Ovary (tissue), 3 donors: ENCODE results near the gene COL13A1.

ENCODE experiments used
- EP300 ChIP-seq: sonication (generic); formaldehyde crosslinking; IDR thresholded peaks from one replicate; pipeline ENCODE4 v1.6.1; 2017; ENCODE audit warnings: antibody characterized with exemption
- POLR2A ChIP-seq: fragments of 450-650 bp; IDR thresholded peaks from one replicate; pipeline ENCODE4 v1.6.1; 2017; ENCODE audit warnings: antibody characterized with exemption, mild to moderate bottlenecking, moderate library complexity
- TF ChIP-seq, protein P1 (sequence below), 3 donors: fragments of 450-650 bp in 2 of 3; fragments of 200-600 bp in 1 of 3; IDR thresholded peaks; one replicate each; pipeline versions ENCODE4 v1.5.1 to v1.8.0; 2016 to 2022; ENCODE audit warnings: antibody characterized with exemption in 3 of 3, mild to moderate bottlenecking in 1 of 3
- donor health status: DM: no; HTN: no; CAD: no.

GRCh38 chr10:69836731-69837030 is 35.0 kb downstream of the COL13A1 start:
- TF ChIP-seq, protein P1, sequence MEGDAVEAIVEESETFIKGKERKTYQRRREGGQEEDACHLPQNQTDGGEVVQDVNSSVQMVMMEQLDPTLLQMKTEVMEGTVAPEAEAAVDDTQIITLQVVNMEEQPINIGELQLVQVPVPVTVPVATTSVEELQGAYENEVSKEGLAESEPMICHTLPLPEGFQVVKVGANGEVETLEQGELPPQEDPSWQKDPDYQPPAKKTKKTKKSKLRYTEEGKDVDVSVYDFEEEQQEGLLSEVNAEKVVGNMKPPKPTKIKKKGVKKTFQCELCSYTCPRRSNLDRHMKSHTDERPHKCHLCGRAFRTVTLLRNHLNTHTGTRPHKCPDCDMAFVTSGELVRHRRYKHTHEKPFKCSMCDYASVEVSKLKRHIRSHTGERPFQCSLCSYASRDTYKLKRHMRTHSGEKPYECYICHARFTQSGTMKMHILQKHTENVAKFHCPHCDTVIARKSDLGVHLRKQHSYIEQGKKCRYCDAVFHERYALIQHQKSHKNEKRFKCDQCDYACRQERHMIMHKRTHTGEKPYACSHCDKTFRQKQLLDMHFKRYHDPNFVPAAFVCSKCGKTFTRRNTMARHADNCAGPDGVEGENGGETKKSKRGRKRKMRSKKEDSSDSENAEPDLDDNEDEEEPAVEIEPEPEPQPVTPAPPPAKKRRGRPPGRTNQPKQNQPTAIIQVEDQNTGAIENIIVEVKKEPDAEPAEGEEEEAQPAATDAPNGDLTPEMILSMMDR (IDR thresholded peaks at IDR 0.05), result no peak
- TF ChIP-seq EP300, result no peak
- TF ChIP-seq POLR2A, result no peak
